Measurements from ENCODE around the gene TMEM229A.
"Not testable (repeated sequence)": the region's sequence is repeated elsewhere in the genome, so short reads cannot be mapped to it uniquely, and the experiment has no call there.

Gene TMEM229A

DNA sequence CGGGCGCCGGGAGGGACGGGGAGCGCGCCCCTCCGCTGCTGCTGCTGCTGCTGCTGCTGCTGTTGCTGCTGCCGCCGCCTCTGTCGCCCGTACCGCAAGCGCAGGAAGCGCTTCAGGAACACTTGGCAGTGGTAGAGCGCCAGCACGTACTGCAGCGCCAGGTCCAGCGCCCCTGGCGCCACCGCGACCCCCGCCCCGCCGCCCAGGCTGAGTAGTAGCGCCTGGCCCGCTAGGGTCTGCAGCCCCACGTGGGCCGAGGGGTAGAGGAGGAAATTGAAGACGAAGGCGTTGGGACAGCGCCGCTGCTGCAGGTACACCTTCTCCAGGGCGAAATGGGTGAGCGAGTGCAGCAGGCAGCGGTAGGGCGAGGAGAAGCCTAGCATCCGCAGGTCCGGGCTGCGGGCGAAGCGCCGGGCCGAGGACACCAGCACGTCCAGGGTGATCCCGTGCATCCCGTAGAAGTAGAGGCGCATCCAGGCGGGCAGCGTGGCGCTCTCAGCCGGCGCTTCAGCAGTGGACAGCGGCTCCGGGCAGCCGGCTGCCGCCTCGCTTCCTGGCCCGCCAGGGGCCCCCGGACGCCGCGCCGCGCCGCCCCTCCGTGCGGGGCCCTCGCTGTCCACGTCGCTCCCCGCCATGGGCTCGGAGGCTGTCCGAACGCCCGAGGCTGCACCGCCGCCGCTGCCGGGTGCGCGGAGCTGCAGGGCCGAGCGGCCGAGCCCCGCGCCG lies at the start of gene TMEM229A:
TSS of gene TMEM229A (minus strand) at position 699 of the 726 bp plus-strand sequence. CDS start at position 635, 64 bp downstream.
- peak; percentile 72 for DNase-seq (ENCODE audit: low spot score)

DNA sequence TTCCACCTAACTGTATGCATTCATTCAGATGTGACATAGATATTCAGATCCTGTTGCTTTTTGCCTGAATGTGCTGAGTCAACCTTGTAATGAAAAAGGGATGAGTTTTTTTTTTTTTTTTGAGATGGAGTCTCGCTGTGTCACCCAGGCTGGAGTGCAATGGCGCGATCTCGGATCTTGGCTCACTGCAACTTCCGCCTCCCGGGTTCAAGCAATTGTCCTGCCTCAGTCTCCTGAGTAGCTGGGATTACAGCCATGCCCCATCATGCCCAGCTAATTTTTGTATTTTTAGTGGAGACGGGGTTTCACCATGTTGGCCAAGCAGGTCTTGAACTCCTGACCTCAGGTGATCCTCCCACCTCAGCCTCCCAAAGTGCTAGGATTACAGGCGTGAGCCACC lies 49.4 kb upstream of the TMEM229A start:
- DNase-seq (ENCODE audit: low spot score): not testable (repeated sequence)

DNA sequence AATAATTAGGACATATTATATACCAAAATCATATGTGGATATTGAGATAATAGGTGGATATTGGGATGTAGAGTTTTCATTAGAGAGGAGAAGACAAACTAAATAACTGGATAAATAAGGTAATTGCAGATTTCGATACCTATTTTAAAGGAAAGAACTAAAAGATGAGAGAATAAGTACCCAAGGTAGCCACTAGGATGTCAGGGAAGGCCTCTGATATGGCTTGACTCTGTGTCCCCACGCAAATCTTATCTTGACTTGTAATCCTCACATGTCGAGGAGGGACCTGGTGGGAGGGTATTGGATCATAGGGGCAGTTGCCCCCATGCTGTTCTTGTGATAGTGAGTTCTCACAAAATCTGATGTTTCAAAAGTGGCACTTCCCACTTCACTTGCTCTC lies 44.7 kb upstream of the TMEM229A start:
- no peak for DNase-seq (ENCODE audit: low spot score)

DNA sequence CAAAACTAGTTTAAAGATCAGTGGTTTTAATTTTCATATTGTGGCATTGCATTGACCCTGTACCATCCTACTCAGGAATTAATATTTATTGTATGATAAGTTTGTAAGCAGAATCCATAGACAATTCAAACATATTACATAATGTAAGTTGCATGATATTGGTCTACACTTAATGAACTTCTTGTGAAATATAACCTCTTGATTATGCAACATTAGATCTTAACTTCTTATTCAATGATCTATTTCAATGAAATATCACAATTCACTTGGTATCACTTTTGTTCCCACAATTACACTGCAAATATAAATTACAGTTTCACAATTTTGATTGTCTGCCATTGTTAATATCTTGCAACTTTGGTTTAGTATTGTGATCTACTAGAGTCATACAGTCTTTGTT lies 44.0 kb upstream of the TMEM229A start:
- DNase-seq (ENCODE audit: low spot score): no peak

DNA sequence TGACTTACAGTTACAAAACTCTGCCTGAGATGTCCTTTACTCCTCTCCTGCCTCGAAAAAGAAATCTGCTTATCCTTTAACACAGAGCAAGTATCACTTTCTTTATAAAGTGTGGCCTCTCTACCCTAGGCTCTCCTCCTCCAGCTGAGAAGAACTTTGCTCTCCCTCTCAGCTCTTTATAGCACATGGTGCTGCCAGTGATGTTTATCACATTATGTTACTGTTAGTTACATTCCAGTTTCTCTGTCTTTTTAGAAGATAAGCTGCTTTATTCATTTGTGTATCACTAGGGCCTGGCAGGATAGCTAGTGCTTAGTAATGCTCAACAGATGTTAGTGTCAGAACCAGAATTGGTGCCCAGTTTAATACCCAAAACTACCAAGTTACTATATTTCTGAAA lies 41.1 kb upstream of the TMEM229A start:
- no peak for DNase-seq (ENCODE audit: low spot score)

DNA sequence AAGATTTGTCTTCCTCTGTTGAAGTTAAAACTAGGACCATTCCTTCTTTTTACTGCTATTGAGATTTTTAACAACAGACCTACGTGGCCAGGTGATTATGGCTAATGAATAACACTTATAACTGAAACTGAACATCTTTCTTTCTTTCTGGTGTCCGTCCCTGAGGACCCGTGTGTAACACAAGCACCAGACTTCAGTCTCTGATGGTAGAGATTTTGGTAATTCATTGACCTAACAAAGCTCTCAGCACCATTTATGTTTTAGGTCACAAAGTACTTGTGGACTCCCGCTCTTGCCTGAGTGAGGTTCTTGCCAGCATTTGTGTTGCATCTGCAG lies 40.4 kb upstream of the TMEM229A start:
- no peak for DNase-seq (ENCODE audit: low spot score)

DNA sequence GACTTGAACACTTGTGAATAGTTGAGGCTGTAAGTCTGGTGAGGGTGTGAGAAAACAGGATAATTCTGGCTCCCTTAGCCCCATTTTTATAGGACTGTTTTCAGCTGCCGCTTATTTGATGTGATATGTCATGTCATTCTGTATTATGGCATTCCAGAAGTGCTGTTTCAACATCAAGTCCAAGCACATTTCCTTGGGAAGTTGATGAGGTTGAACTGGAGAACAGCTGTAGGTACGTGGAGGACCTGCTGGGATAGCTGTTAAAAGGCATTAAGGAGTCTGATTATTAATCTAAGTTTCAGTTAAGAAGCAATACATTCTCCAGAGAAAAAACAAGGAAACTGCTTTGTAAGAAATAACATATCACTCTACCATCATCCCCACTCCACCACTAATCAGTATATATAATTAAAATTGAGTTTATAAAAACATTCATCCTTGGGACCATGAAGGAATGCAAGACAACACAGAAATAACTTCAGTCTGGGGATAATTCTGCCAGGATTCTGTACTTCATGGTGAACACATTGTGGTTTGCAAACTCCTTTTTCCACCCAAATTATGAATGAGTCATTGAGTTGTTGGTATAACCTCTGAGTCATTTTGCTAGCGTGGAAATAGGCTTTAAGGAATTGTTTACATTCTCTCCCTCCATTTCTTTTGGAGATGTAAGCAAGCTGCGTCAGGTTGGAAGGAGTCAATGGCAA lies 39.9 kb upstream of the TMEM229A start:
- no peak for DNase-seq (ENCODE audit: low spot score)

DNA sequence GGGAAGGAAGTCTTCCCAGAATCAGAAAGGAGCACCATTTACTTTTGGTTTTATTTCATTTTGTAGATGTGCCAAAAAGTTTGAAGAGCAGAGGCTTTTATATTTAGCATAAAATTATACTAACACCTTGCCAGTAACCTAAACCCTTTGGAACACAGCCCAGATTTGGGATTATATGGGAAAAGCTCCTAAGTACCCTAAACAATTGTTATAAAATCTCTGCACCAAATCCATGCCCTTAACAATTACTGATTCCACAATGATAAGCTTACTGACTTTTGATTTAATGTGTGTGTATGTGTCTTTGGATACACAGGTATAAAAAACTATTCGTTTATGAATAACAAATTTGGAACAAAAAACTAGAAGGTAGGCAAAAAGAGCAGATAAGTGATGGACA lies 39.0 kb upstream of the TMEM229A start:
- DNase-seq (ENCODE audit: low spot score): no peak

DNA sequence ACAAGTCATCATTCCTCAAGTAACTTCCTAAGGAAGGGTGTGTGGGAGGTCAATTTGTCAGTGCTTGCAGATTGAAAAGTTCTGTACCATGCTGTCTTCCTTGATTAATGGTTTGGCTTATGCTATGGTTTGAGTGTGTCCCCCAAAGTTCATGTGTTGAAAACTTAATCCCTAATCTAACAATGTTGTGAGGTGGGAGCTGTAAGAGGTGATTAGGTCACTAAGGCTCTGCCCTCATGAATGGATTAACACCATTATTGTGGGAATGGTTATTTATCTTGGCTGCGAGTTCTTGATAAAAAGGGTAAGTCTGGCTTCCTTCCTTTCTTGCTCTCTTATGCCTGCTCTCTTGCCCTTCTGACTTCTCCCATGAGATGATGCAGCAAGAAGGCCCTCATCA lies 29.3 kb upstream of the TMEM229A start:
- DNase-seq (ENCODE audit: low spot score): no peak

DNA sequence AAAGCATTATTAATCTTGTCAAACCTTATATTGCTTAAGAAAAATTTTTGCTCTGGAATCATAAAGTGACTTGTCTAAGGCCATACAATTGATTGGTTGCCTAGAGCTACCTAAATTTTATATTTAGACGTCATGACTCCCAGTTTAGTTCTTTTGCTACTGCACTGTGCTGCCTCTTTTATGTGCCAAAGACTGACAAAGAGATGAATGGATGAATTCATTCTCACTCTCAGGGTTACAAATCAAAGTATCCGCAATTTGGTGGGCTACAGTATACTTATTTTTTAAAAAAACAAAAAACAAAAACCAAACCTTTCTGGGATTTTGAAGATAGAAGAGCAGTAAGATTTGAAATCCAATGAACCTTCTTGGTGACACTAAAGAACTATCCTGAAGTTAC lies 27.7 kb upstream of the TMEM229A start:
- DNase-seq (ENCODE audit: low spot score): no peak

DNA sequence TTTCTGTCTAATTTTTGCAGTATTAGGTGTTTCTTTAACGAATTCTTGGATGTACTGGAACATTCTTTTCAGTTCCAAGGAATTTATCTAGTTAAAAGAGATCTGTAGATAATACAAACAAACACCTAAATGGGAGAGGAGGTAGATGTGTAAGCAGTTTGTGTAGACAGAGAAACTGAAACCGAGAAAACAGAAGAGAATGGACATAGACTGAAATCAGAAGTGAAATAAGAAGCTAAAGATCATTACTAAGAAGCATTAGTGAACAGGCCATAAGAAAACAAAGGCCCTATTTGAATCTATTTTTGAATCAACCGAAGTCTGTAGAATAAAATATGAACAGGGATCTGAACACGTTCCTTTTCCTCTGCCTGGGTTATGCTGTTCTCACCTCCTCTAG lies 26.5 kb upstream of the TMEM229A start:
- no peak for DNase-seq (ENCODE audit: low spot score)

DNA sequence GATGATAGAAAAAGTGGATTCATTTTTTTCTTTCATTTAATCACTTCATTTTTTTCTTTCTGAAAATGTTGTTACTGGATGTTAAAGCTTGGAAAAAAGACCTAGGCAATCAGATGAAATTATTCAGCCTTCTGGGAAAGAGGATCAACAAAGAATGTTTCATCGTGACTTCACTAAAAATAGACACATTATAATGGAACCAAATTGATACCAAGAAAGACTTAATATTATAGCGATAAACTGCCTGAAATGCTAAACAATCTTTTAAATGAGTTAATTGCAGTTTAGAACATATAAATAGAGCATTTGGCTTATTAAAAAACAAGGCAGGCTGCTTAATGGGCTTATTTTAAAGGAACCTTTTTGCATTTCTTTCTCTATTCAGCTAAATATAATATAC lies 25.6 kb upstream of the TMEM229A start:
- DNase-seq (ENCODE audit: low spot score): no peak

DNA sequence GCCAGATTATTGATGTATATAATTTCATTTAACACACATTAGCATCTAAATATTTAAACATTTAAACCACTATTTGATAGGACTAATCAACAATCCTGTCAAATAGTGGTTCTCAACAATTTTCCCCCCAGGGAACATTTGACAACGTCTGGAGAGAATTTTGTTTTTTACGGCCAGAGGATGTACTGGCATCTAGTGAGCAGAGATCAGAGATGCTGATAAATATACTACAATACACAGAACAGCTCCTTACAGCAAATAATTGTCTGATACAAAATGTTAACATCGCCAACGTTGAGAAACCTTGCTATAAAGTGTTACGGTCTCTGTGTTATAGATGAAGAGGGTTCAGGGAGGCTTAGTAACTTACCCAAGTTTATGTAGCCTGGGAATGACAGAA lies 25.0 kb upstream of the TMEM229A start:
- DNase-seq (ENCODE audit: low spot score): no peak

DNA sequence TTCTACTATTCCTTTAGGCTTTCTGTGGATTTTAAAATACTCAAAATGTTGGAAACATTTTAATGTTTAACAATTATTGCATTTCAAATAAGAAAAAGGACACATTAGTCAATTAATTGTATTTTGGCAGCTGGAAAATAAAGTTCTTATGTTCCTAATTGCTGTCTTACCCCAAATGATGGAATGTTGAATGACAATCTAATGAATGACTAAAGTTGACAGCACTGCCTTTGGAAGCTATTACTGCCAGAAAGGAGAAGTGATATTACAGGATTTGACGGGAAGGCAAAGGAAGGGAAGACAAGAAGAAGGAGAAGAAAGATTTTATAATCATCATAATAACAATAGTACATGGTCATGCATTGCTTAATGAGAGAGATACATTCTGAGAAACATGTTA lies 23.4 kb upstream of the TMEM229A start:
- no peak for DNase-seq (ENCODE audit: low spot score)

DNA sequence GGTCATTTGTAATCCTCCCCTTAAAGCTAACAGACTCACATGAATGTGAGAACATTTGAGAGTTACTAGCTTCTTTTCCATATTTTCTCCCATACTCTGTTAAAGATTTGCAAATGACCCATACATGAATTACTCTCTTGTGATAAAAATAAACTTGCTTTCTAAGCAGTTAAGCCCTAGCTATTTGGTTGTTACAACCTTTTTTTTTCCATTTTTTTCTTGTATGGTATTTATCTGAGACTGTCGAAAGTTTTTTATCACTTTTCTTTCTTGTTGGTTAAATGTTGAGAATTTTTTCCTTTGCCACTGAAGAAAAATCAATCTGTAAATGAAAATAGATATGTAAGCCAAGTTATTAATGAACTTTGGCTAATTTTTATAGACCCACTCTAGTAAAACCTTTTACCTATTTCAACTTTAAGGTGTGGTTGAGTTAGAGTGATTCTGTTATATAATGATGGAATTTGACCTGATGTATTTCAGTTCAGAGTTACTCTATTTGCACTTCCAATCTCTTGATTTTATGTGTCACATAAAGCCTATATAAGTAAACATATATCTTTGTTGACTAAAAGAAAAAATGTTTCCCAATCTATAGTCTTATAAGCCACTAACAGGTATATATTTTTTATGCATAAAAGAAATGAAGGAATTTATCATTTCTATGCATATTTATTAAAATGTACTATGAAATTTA lies 19.0 kb upstream of the TMEM229A start:
- no peak for DNase-seq (ENCODE audit: low spot score)

DNA sequence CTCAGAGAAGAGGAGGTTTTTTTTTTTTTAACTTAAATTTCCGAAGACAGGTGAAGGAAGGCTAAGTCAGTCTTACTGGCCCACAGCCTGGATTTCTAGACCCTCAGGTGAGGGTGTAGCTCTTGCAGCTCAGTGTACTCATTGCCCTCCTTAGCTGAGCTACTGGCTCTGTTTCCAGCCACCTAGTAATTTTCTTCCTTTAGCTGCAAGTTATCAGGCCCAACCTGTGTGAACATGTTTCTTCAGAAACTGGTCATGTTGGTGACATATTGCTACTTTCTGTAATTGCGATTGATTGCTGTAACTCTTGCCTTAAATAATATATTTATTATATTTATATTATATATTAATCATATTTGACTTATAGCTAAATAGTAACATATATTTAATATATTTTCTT lies 10.0 kb upstream of the TMEM229A start:
- no peak for DNase-seq (ENCODE audit: low spot score)

DNA sequence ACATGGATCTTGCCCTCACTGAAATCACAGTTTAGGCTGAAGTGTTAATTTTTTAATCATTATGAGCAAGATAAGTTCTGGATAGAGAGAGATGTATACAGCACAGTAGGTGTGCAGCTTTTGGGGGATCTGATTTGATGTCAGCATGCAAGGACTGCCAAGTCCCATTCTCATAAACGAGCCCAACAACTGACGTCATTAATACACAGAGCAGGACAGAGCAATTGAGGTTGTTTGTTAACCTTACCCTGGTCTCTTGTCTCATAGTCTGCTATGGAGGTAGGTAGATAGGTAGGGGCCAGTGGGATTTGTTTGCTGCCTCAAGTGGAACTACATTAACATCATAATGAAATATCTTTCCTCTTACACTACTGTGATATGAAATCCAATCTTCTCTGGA lies 8.6 kb upstream of the TMEM229A start:
- no peak for DNase-seq (ENCODE audit: low spot score)

DNA sequence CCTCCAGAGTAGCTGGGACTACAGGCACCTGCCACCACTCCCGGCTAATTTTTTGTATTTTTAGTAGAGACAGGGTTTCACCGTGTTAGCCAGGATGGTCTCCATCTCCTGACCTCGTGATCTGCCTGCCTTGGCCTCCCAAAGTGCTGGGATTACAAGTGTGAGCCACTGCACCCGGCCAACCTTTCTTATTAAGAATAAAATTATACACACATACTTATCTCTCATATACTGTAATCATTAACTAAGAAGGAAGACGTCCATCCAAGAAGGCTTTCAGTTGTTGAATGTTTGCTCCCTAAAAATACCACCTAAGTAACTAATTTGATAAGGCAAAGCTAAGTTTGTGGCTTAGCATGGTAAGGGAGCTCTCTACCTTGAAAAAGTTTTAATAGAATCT lies 5.0 kb upstream of the TMEM229A start:
- not testable (repeated sequence) for DNase-seq (ENCODE audit: low spot score)

DNA sequence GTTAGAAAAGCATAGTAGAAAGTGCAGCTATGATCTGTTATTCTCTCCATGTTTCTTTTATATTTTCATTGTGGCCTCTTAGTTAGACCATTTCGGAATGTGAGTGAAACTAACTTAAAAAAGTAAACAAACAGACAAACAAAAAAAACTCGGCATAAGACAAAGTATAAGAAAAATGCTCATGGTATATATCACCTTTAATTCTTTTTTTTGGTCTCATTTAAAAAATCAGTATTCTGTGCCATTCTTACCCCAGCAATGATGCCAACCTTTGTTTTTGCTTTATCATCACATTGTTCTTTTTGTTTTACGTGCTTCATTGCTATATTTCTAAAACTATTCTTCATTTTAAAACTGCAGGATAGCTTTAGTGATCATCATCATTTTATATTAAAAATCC lies 2.8 kb upstream of the TMEM229A start:
- no peak for DNase-seq (ENCODE audit: low spot score)

DNA sequence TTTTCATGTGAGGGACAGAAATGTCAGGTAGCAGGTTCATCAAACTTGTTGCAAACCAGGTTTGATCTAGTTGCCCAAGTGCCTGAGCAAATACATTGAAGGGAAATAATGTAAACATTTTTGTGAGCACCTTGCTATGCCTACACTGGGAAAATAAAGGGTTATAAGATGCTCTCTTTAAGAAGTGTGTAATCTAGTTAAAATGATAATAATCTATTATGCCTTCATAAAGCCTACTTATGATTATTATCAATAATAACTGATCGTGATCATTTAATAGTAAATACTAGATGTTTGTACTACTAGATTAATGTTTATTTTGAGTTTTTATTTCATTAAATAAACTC lies 1.9 kb upstream of the TMEM229A start:
- DNase-seq (ENCODE audit: low spot score): no peak

DNA sequence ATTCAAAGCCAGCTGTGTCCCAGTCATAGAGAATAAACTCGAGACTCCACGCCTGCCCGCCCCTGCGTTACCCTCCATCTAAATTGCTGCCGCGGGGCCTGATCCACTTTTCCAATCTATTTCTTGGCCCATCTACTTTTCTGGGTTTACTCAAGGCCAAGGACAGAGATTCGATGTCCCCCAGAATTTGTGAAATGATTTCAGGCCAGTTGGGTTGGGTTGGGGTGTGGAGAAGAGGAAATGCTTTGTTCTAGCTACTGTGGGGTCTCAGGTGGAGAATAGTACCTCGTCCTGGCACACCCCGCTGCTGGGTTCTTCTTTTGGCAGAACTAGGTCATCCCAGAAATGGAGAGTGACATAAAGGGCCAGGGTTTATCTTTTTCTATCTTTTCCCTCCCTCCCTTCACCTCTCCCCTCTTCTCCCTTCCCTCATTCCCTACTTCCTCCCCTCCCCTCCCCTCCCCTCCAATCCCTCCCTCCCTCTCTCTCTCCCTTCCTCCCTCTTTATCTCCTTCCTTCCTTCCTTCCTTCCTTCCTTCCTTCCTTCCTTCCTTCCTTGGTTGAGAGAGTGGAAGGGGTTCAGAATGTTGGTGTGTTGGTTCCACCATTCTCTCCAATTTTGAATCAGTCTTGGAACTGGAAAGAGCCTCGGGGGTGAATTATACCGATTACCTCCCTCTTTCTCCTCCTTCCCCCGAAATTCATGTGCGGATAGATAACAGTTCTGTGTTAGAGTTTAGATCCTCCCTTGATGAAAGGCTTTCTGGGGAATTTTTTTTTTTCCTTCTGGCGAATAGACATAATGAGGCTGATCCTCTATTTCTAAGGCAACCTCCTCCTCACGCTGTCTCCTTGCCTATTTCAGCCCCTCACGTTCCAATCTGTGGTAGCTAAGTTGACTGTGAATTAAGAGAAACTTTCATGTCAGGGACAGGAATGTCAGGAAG lies 1.2 kb upstream of the TMEM229A start:
- no peak for DNase-seq (ENCODE audit: low spot score)

DNA sequence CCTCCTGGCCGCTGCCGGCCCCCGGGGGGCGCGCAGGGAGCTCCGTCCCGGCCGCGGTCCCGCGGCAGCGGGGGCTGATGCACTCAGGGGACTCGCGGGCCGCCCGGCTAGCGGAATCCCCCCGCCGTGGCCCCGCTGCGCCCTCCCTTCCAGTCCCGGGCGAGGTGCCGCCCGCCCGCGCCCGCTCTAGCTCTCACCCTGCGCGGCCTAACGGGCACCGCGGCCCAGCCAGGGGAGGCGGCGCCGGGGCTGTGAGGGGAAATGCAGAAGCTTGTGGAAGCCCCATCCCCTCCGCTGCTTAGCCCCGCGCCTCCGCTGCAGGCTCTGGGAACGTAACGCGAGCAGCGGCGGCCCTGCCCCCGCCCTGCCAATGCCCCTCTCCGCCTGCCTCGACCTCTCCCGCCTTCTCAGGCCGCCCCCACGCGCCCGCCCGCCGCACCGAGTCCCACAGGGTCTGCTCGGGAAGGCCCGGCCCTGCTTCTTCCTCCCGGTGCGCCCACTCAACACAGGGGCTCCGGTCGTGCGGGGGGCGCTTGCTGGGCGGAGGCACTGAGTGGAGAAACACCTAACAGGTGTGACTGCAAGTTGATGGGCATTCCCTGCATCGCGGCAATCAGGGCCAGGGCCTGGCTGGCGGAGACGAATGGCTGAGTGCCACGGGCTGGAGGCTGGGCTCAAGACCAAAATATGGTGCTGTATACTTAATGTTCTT lies 384 bp upstream of the TMEM229A start:
- DNase-seq (ENCODE audit: low spot score): peak; percentile 5
